GM21717 (cell line): Measurements from ENCODE around the gene HOXB7.

Experiments used
- ATAC-seq: cut with Tn5 transposase; IDR thresholded peaks from one replicate; pipeline ENCODE4 v1.9.1; 2021; ENCODE audit warnings: mild to moderate bottlenecking, moderate library complexity; ENCODE audit not compliant: unreplicated experiment

HOXB7 gene

DNA sequence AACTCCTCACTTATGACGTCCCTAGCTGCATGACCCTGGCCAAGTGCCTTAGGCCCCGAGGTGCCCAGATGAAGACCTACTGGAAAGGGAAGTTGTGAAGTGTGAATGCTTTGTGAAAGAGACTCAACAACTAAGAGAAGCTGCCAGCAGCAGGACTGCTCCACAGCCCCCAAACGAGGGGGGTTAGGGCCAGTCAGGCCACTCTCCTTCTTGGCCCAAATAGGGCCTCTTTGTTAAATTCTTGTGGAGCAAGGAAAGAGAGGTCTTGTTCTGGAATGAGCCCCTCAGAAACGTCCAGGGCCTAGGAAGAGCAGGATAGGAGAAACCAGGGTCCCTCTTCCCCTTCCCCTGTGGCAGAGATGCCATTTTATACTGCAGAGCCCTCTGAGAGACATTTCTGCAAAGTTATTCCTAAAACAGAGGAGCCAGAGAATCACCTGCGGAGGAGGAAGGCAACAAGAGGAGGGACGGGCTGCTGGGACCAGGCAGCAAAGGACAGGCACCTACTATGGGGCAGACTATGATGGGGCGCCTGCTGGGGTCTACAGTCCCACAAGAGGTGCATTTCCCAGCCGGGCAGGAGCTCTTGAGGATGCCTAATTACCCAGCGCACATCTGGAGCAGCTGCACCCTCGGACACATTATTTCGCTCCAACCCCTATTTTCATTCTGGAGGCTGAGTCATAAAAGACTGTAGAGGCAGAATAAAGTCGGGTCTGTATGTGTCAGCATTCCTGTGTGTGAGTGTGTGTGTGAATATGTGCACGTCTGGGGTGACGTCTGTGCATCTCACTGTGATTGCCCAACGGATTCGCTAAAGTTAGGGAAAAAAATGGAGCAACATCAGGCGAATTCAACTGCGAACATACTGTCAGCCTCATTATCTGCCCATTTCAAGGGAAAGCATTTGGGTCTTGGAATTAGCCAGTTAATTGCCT is 26.8 kb upstream of the HOXB7 start:
- ATAC-seq = no peak

DNA sequence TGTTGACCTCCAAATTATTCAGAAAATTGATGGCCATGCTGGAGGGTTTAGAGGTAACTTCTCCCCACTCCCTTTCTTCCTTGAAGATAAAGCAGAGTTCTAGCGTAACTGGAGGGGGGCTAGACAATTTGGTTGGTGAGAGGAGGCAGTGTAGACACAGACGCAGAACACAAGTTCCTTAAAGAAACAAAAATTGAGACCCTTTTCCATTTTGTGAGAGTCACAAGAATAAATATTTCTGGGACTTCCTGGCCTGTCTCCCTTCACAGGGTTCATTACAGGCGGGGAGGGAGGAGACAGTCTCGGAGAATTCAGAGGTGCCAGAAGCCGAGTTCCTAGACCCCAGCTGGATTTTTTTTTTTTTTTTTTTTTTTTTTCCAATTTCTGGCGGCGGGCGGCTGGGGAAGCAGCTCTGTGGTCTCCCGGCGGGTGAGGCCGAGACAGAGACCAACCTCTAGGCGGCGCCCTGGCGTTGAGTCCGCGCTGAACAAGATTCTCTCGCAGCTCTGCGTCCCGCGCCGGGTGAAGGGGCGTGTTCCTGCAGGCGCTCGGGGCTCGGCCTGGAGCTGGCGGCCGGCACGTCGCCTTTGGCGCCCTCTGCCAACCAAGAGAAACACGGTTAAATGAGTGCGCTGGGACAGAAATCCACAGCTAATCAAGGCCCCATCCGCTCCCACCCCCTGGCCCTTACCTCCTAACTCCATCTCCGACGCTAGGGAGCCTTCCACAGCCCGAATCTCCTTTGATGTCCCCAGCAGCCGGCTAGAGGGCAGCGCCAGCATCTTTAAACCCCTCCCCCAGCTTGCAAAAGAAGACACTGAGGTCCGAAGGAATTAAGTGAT is 25.6 kb upstream of the HOXB7 start:
- ATAC-seq = no peak

DNA sequence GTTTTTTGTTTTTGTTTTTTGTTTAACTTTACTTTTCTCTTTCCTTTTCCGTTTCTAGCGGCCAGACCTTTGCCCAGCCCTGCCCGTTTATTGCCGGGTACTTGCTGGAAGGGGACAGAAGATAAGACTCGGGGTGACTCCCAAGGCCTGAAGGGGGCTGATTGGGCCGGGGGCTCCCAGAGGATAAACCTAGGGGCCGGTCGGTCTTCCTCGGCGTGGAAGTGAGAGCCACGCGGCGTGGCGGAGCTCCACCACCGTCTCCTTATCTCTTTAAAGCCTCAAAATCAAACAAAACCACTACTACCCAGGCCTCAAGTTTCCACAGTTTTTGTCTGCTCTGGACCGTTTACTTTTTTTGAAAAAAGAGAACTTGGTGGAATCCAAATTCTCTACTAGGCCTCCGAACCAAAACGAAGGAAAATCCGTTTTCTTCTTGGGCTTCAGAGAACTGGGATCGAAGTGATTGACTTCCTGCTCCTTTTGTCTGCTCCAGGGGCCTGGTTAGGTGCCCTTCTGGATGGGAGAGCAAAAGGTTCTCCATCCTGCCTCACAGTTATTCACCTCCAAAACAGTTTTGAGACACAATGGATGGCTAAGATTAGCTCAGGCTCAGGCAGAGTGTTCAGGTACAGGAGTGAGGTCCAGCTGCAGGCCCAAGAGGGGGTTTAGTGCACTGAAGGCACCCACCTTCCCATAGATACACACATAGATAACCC is 23.8 kb upstream of the HOXB7 start:
- ATAC-seq = no peak

DNA sequence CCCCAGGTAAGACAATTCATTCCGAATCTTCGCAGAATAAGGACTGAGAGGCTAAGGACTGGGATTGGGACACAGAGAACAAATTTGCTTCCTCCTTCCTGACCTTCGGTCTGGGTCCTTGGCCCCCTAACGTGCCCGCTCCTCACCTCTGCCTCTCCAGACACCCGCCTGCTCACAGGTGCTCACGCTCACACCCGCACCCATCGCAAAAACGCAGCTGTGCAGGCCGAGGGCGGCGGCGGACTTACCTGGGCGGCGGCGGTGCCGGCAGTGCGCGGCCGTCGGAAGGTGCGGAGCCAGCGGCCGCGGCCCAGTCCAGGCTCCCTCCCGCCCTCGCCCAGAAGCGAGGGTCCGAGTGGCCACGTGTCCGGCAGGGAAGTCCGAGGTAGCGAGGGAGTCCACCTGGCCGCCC is 22.5 kb upstream of the HOXB7 start:
- ATAC-seq = no peak

DNA sequence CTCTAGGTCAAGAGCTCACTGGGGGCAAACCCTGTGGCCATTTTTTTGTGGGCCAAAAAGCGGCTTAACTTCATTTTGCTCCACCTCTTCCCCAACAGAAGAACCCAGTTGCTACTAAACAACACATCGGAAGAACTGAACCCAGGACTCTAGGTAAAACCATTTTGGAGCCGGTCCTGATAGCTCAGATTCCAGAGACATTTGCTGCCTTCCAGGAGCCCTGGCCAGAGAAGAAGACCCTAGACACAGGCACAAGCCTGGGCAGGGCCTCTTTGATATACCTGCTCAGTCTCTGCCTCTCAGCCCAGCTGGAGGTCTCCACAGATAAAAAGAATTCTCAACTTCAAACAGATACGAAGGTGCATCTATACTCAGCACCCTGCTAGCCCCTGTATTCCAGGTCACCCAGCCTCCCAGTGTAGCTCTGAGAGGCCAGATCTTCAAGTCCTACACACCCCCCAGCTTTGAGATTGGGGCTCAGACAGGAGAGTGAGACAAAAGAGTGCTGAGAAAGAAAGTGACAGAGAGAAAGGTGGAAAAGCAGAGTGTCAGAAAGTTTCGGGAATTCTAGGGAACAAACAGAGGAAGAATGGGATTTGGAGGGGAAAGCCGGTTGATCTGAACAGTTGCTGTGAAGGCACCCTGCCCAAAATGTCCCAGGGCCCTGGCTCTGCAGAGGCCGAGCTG is 21.9 kb upstream of the HOXB7 start:
- no peak for ATAC-seq

DNA sequence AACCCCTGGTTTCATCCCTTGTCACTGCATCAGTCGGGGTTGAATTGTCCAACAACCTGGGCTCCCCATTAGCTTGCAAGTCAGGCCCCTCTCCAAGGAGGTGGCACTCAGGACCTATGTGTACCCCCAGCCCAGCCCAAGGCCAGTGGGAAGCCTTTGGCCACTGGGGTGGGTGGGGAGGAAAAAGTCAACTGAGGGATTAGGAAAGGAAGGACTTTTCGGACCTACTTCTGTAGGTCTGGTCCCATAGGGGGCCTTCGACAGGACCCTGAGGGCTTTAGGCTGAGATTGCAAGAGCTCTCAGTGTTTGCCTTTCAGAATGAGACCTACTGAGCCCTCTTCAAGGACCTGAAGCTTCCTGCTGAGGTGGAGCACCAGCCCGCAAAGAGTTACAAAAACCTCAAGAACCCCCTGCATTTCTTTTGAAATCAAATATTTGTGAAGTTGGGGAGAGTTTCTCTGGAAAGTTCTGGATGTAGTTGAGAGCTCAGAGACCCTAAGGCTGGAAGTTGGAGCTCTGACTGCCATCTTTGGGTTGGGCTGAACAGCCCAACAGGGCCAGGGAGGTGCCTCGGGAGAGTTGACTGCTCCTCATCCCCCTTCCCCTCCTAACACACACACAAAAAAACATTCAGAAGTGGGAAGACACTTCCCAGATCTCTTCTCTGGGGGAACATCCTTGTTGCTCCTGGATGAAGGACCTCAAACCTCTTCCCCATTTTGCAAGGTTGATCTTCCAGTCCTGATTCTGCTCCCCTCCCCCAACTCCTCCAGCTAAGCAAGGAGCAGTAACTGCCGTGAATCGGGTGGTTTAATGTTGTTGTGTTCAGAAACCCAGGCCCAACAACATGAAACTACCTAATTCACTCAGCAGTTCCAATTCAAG is 21.1 kb upstream of the HOXB7 start:
- no peak for ATAC-seq

DNA sequence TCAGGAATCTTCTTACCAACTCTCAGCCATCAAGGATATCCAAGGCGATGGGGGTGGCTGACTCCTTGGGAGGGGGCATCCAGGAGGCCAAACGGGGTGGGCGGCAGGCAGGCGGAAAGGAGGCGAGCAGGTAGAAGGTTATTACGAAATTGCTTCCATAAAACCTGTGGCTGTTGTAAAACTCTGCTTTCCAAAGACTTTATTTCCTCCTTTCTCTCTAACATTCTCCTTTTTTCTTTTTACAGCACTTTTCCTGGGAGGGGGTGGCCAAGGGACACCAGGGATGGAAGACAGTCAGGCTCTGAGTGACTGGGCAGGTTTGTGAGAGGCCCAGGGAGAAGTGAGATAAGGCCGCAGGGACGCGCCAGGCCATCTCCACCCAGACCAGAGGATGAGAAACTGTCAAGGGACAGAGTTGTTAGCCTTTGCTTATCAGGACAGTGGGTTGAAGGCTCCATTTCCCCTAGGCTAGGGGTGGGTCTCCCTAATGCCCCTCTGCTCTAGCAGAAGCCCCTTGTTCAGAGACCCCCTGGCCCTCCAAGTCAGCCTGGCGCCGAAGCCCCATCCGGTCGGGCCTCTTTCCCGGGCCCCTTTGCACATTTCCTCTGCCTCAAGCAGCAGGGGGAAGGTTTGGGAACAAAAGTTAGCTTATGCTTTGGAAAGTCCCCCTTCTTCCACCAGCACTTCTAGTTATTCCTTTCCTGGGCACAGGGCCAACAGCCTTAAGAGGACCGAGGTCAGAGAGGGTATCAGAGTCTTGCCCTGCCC is 20.3 kb upstream of the HOXB7 start:
- ATAC-seq = no peak

DNA sequence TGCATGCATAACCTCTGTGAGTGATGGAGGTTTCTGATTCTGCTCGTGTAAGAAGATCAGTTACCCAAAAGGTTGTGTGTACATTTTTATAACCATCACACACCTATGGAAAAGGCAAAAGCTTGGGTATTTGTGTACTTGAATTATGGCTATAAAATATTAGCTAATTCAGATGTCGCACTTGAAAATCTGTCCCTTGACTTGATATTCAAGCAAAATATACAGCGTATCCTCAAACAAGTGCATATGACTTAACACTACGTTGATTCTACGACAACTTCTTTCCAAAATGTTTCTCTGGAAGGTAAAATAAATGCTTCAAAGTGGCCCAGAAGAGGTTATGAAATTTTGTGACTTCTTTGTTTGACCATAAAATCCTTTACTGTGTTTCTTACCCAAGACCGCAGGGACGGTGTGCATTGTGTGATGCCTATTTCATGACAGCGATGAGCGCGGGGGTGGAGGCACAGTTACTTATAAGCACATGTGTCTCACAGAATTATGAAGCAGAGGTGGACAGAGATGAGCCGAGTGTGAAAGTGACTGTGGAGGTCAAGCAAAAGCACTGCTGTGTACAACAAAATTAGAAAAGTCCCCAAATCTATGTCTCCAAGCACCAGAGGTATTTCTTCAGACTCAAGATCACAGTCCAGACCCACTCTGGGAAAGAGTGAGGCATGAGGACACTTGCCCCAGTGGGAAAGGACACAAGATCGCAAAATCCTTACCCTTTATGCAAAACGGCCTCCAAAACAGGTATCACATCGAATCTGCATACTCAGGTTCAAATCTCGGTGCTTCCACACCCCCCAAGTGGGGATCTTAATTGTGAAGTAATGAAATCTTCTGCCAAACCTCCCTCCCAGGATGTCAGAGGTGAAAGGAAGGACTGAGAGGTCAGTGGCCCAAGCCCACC is 19.4 kb upstream of the HOXB7 start:
- ATAC-seq = no peak

DNA sequence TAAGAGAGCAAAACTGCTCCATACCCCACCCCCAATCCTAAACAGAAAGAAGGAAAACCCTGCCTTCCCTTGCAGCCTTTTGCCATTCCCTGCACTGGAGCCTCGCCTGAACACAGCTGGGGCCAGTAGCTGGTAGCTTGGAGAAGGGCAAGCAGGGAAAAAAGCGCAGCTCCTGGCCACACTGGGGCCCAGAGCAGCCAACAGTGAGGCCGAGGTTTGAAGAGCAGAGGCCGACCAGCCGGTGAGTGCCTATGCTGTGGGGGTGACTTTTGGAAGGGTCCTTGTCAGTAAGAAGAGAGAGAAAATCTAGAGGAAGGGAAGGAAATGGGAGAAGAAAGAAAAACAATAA is 18.6 kb upstream of the HOXB7 start:
- ATAC-seq = no peak

DNA sequence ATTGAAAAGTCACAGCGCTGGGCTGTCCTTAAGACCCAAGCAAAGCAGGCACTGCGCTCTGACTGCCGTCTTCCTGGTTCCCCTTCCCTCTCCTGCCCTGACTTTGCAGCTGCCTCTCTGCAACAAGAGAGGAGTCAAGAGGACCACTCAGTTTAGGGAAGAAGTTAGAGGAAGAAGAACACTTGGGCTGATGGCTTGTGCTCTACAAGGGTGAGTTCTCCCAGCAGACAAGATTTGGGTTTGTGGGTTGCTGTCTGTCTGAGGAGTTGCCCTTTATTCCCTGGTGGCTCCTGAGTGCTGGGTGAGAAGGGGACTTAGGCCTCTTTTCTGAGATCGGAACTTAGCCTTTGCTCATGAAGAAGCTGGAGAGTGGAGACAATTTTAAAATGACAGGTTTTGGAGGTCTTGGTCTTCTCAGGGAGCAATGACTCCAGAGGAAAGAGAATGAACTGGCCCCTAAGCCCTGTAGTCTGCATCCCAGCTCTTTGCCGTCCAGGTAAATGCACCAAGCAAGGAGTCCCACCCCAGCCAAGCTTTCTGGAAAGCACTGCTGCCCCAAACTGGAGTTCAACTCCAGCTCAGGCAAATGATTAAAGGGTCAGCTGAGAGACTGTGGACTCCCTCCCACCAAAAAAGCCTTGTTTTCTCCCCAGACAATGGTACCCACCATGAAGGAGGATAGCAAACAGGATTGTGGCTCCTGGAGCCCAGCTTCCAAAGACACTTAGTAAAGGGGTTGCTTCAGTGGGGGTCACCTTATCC is 18.0 kb upstream of the HOXB7 start:
- no peak for ATAC-seq

DNA sequence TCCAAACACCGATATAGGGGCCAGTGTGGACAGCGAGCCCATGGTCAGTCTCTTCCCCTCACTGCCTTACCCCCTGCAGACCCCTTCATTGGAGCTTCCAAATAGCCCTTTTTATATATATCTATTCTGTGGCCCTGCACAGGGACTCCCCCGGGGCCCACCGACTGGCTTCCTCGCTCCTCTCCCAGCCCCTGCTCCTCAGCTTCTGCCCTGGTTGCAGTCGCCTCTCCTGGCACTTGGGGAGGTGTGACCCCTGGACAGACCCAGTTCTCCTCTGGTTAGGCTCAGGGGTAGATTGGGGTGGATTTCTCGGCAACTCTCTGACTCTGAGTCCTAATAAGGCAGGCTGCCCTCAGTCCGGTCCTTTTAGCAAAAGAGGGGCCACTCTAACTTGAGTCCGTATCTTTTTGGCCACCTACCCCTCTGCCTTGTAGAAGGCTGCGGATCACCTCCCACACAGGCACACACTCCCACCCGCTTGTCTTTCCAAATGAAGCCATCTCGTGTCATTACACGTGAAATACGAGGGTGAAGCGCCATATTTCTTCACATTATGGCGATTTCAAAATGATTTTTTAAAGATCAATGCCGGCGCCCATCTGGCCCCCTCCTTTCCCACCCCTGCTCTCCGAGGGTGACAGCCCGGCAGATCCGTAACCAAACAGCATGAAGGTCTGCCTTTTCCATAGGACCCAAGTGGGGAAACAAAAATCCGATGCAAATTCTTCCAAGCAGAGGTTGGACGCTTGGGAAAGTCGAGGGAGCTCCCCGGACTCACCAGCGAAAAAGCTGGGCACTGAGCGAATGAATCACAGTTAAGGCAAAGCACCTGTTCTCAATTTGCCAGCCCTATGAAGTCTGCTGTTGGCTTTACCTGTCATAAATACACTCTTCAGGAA is 17.1 kb upstream of the HOXB7 start:
- no peak for ATAC-seq

DNA sequence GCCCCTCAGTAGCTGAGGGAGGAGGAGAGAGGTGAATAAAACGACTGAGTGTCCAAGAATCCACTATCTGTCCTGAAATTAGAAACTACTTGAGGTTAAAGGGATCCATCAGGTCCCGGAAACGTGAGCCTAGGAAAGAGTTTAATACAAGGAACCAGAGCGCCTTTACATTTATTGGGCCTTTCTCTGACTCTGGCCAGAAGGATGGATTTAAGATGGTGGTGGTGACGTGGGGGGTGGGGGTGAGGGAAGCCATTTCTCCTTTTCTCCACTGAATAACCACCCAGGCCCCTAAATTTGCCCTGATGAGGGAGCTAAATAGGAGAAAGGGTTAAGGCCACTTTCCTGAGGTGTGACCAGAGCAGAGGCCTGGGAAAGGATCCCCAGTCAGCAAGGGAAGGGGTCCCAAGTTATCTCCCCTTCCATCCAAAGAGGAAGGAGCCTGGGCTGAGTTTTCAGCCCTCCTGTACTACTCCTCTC is 16.3 kb upstream of the HOXB7 start:
- no peak for ATAC-seq

DNA sequence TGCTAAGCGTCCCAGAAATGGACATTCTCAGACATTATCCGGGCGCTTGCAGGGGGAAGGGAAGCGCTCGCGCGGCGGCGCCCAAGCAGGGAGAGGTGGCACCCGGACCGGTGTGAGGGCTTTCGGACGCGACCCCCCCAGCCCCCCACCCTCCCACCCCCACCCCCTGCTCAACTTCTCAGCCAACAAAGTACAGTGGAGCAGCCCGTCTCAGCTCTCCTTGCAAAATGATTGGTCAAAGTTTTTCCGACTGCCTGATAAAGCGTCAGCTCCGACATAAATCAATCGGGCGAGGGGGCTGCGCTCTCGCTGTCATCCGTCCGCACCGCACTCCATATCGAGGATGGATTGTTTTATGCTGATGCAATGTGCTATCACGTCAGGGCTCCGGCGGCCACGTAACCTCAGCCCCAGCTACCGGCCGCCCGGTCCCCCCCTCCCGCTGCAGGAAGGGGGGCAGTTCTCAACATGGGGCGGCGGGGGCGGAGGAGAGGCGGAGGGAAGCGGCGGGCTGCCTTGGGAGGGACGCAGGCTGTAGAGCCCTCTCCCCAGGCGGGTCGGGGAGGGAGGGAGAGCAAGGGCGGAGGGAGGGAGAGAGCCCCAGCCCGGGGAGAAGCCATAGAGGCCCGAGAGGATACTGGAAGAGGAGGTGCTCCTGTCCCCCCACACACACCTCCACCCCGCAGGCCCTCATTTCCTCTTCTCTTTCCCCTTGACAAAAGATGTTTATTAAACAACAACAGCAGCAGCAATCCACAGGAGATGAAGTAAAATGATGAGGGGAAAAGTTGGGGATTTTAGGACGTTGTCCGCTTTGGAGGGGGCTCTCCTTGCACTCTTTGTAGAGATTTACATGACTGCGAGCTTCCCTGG is 15.7 kb upstream of the HOXB7 start, which contains the start of gene HOXB9:
Gene HOXB9 (minus strand): TSS at position 114 of the 873 bp plus-strand sequence. CDS start 89 bp downstream, at position 25.
- no peak for ATAC-seq

DNA sequence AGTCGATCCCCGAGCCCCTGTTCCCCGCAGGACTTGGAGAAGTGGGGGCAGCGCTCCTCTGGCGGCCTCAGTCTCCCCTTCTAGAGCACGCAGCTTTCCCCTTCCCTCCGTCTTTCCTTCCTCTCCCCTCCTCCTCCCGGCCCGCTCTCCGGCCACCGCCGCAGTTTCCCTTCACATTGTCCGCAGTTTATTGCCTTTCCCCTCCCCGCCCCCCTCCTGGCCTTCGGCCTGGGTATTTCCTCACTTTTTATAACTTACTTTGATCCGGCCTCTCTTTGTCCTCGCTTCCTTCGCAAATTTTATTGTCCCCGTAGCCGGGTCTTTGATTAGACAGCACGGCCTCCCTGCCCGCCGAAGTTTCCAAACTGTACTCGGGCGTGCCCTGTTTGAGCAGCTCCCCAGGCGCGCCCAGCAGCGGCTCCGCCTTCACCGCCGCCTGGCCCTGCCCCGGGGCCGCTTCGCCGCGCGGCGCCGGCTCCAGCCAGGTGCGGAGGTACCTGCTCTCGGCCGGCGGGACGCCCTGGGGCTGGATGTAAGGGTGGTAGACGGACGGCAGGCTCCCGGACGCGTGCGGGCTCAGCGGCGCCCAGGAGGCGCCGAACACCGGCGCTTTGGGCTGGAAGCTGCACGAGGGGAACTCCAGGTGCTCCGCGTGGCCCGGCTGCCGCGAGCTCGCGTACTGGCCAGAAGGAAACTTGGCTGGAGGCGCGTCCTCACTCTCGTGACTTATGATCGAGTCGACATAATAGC is 14.9 kb upstream of the HOXB7 start:
- no peak for ATAC-seq
